Sigmoid colon (tissue), 7 donors: ENCODE results near the gene SRM. TPM values are rescaled to one million over a fixed set of nuclear protein-coding genes. Genes with fewer than 3 reads are reported as not detected.
"Not testable (repeated sequence)": the region's sequence is repeated elsewhere in the genome, so short reads cannot be mapped to it uniquely, and the experiment has no call there.

Experiments
- DNase-seq: peaks from one replicate; pipeline ENCODE4 v3.0.0-alpha.2; 2019
- H3K27ac ChIP-seq, 4 donors: fragments of 200-600 bp; sonication (generic); one replicate each; pipeline ENCODE4 v1.5.1; 2016 to 2019; ENCODE audit warnings: mild to moderate bottlenecking in 1 of 4
- H3K27me3 ChIP-seq, 3 donors: fragments of 200-600 bp; sonication (generic); one replicate each; pipeline ENCODE4 v1.5.1; 2019; ENCODE audit warnings: mild to moderate bottlenecking in 1 of 3
- H3K36me3 ChIP-seq, 4 donors: fragments of 200-600 bp; sonication (generic); one replicate each; pipeline ENCODE4 v1.5.1; 2016 to 2019
- H3K4me1 ChIP-seq, 4 donors: fragments of 200-600 bp; sonication (generic); one replicate each; pipeline ENCODE4 v1.5.1; 2017 to 2019
- H3K4me3 ChIP-seq, 4 donors: fragments of 200-600 bp; sonication (generic); one replicate each; pipeline ENCODE4 v1.5.1; 2017 to 2019; ENCODE audit warnings: mild to moderate bottlenecking in 2 of 4, moderate library complexity in 1 of 4
- H3K9me3 ChIP-seq, 4 donors: fragments of 200-600 bp in 3 of 4; sonication (generic) in 3 of 4; one replicate each; pipeline versions ENCODE4 v1.5.1 to v1.6.1; 2013 to 2019
- EP300 ChIP-seq, 4 donors: sonication (generic); formaldehyde crosslinking; IDR thresholded peaks; one replicate each; pipeline ENCODE4 v1.6.1; 2017; ENCODE audit warnings: antibody characterized with exemption in 4 of 4
- POLR2A ChIP-seq, 2 donors: fragments of 450-650 bp; IDR thresholded peaks; one replicate each; pipeline ENCODE4 v1.6.1; 2016; ENCODE audit warnings: antibody characterized with exemption in 2 of 2, mild to moderate bottlenecking in 2 of 2, moderate library complexity in 2 of 2
- POLR2AphosphoS5 ChIP-seq, 4 donors: sonication (generic); formaldehyde crosslinking; IDR thresholded peaks; one replicate each; pipeline ENCODE4 v1.6.1; 2017; ENCODE audit warnings: antibody characterized with exemption in 4 of 4
- WGBS, 2 donors: extraction: QIAGEN DNeasy Blood & Tissue Kit; methylation state at CpG; one replicate each; pipeline ENCODE4 v1.1.7; 2013; 5-methylcytosine and 5-hydroxymethylcytosine counted together
- intact Hi-C: fragments of 100-400 bp; cut with DNase I; formaldehyde crosslinking; loops from one replicate; pipeline ENCODE4 v1.15.1; 2023
- polyA plus RNA-seq, 3 donors: library from polyadenylated mRNA; stranded (reverse); fragments of 200-250 nt; gene quantifications; one replicate each; pipeline ENCODE4 v1.2.3, GENCODE V29; 2013
- total RNA-seq, 4 donors: library from RNA; depleted of rRNA; stranded (reverse); fragments of >200 nt; gene quantifications; one replicate each; pipeline ENCODE4 v1.1.0, GENCODE V29; 2016
- TF ChIP-seq, protein P1 (sequence below), 4 experiments: fragments of 450-650 bp in 3 of 4; fragments of 200-600 bp in 1 of 4; IDR thresholded peaks; one replicate each; pipeline ENCODE4 v1.5.1; 2016 to 2019; ENCODE audit warnings: antibody characterized with exemption in 4 of 4, mild to moderate bottlenecking in 3 of 4, moderate library complexity in 2 of 4
- donor health status: healthy with polysubstance abuse.
- donor health status: Bipolar disorder and iron deficiency.
- donor health status: healthy.

Gene SRM
- total and polyA plus RNA-seq, 7 donors = 17.8 to 77.1 (median 28.5) TPM

DNA sequence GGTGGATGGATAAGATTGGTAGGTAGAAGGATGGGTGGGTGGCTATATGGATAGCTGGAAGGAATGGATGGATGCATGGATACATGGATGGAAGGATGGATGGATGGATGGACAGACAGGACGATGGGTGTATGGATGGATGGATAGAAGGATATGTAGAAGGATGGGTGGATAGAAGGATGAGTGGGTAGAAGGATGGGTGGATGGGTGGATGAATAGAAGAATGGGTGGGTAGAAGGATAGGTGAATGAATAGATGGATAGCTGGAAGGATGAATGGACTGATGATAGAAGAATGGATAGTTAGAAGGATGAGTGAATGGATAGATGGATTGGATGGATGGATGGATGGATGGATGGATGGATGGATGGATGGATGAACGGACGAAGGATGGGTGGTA, 17.8 kb downstream of the SRM start:
- WGBS, 2 donors = 86% methylated on average over 3 of the region's 3 CpGs
- no peak overlapping the region for H3K4me3 ChIP-seq
- no peak overlapping the region for H3K27ac ChIP-seq
- H3K4me1 ChIP-seq = peaks cover 0 to 10% (median 7%) of the 10 kb centered on the region in 4 donors
- H3K36me3 ChIP-seq = no peaks in the 10 kb centered on the region
- no peaks in the 10 kb centered on the region for H3K9me3 ChIP-seq
- no peaks in the 10 kb centered on the region for H3K27me3 ChIP-seq
- no peak for DNase-seq
- intact Hi-C loops = no loop called here
- TF ChIP-seq POLR2A (IDR thresholded peaks at IDR 0.05) (no peak), POLR2AphosphoS5 (IDR thresholded peaks at IDR 0.05) (no peak), EP300 (IDR thresholded peaks at IDR 0.05) (no peak)
- TF ChIP-seq, protein P1, sequence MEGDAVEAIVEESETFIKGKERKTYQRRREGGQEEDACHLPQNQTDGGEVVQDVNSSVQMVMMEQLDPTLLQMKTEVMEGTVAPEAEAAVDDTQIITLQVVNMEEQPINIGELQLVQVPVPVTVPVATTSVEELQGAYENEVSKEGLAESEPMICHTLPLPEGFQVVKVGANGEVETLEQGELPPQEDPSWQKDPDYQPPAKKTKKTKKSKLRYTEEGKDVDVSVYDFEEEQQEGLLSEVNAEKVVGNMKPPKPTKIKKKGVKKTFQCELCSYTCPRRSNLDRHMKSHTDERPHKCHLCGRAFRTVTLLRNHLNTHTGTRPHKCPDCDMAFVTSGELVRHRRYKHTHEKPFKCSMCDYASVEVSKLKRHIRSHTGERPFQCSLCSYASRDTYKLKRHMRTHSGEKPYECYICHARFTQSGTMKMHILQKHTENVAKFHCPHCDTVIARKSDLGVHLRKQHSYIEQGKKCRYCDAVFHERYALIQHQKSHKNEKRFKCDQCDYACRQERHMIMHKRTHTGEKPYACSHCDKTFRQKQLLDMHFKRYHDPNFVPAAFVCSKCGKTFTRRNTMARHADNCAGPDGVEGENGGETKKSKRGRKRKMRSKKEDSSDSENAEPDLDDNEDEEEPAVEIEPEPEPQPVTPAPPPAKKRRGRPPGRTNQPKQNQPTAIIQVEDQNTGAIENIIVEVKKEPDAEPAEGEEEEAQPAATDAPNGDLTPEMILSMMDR (IDR thresholded peaks at IDR 0.05) = no peak

DNA sequence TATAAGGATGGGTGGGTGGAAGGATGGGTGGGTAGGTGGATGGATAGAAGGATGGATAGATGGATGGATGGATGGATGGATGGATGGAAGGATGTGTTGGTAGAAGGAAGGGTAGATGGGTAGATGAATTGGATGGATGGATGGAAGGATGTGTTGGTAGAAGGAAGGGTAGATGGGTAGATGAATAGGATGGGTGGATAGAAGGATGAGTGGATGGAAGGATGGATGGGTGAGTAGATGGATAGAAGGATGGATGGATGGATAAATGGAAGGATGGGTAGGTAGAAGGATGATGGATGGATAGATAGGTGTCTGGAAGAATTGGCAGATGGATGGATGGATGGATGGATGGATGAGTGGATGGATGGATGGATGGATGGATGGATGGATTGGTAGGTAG, 18.8 kb downstream of the SRM start:
- no peak for DNase-seq
- intact Hi-C loops = no loop called here
- TF ChIP-seq POLR2A (IDR thresholded peaks at IDR 0.05) = no peak
- no peak for TF ChIP-seq EP300 (IDR thresholded peaks at IDR 0.05)
- TF ChIP-seq, protein P1 (IDR thresholded peaks at IDR 0.05) = no peak
- no peak for TF ChIP-seq POLR2AphosphoS5 (IDR thresholded peaks at IDR 0.05)
- peaks cover 0 to 10% (median 7%) of the 10 kb centered on the region in 4 donors for H3K4me1 ChIP-seq
- no peaks in the 10 kb centered on the region for H3K27me3 ChIP-seq
- H3K4me3 ChIP-seq = no peak overlapping the region
- no peak overlapping the region for H3K27ac ChIP-seq
- no peaks in the 10 kb centered on the region for H3K36me3 ChIP-seq
- H3K9me3 ChIP-seq = no peaks in the 10 kb centered on the region

DNA sequence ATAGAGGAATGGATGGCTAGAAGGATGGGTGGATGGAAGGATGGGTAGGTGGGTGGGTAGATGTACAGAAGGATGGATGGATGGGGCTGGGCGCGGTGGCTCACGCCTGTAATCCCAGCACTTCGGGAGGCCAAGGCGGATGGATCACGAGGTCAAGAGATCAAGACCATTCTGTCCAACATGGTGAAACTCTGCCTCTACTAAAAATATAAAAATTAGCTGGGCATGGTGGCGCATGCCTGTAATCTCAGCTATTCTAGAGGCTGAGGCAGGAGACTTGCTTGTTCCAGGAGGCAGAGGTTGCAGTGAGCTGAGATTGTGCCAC, 19.8 kb downstream of the SRM start:
- DNase-seq, H3K4me1 ChIP-seq, H3K27ac ChIP-seq, H3K27me3 ChIP-seq, H3K36me3 ChIP-seq, H3K4me3 ChIP-seq, H3K9me3 ChIP-seq, intact Hi-C loops: not testable (repeated sequence)
- whole genome bisulfite sequencing, 2 donors = 90% methylated on average over 7 of the region's 7 CpGs

DNA sequence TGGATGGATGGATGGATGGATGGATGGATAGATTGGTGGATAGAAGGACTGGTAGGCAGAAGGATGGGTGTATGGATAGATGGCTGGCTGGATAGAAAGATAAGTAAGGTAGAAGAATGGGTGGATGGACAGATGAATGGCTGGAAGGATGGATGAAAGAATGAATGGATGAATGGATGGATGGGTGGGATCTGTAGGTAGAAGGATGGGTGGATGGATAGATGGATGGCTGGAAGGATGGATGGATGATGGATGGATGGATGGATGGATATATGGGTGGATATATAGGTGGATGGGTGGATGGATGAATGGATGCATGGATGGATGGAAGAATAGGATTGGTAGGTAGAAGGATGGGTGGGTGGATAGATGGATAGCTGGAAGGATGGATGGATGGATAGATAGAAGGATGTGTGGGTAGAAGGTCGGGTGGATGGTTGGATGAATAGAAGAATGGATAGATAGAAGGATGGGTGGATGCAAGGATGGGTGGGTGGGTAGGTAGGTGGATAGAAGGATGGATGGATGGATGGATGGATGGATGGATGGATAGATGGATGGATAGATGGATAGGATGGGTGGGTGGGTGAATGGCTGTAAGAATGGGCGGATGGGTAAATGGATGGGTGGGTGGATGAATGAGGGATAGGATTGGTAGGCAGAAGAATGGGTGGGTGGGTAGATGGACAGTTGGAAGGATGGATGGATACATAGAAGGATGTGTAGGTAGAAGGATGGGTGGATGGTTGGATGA, 20.3 kb downstream of the SRM start:
- 74 to 78% methylated on average over 2 of the region's 2 CpGs for WGBS, 2 donors
- Histone ChIP-seq H3K36me3 (no peaks in the 10 kb centered on the region), H3K4me3 (no peak overlapping the region), H3K9me3 (no peaks in the 10 kb centered on the region), H3K27me3 (no peaks in the 10 kb centered on the region), H3K4me1 (peaks cover 0 to 10% (median 7%) of the 10 kb centered on the region in 4 donors), H3K27ac (no peak overlapping the region)
- intact Hi-C loops = loop anchor here (2.0 kb wide), 1 partner anchor 603 kb away; no protein-coding TSS in a partner anchor
- DNase-seq = no peak
- TF ChIP-seq EP300 (IDR thresholded peaks at IDR 0.05) = no peak
- TF ChIP-seq POLR2A (IDR thresholded peaks at IDR 0.05) = no peak
- no peak for TF ChIP-seq POLR2AphosphoS5 (IDR thresholded peaks at IDR 0.05)
- TF ChIP-seq, protein P1 (IDR thresholded peaks at IDR 0.05) = no peak

DNA sequence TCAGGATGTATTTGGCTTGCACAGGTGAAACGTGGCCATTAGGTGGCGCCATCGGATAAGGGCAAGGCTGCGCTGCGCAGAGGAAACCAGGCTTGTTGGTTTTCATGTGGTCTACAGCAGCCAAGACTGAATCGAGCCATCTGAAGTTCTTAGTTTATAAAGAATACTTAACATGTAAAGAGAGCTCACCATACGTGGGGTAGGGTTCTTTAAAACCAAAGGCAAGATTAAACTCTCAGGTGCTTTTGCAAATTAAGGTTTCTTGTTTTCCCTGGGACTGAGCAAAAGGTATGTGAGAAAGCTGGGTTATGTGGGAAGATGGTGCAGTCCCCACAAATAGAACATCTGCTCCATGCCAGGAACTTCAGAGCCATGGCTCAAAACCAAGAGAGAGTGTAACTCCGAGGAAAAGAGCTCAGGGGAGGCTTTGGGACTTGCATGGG, 22.1 kb downstream of the SRM start:
- Histone ChIP-seq H3K9me3 (no peaks in the 10 kb centered on the region), H3K4me1 (peaks cover 0 to 10% (median 7%) of the 10 kb centered on the region in 4 donors), H3K4me3 (no peak overlapping the region), H3K27me3 (no peaks in the 10 kb centered on the region), H3K36me3 (no peaks in the 10 kb centered on the region), H3K27ac (no peak overlapping the region)
- 1 to 2% methylated on average over 8 of the region's 8 CpGs for WGBS, 2 donors
- TF ChIP-seq POLR2A (IDR thresholded peaks at IDR 0.05) (no peak), POLR2AphosphoS5 (IDR thresholded peaks at IDR 0.05) (peak in 1 of 4 donors; percentile 20), EP300 (IDR thresholded peaks at IDR 0.05) (no peak)
- TF ChIP-seq, protein P1 (IDR thresholded peaks at IDR 0.05) = peak; percentile 92 to 97 (median 94)
- DNase-seq = peak; percentile 94
- intact Hi-C loops = loop anchor here (2.0 kb wide), 1 partner anchor 605 kb away; no protein-coding TSS in a partner anchor

DNA sequence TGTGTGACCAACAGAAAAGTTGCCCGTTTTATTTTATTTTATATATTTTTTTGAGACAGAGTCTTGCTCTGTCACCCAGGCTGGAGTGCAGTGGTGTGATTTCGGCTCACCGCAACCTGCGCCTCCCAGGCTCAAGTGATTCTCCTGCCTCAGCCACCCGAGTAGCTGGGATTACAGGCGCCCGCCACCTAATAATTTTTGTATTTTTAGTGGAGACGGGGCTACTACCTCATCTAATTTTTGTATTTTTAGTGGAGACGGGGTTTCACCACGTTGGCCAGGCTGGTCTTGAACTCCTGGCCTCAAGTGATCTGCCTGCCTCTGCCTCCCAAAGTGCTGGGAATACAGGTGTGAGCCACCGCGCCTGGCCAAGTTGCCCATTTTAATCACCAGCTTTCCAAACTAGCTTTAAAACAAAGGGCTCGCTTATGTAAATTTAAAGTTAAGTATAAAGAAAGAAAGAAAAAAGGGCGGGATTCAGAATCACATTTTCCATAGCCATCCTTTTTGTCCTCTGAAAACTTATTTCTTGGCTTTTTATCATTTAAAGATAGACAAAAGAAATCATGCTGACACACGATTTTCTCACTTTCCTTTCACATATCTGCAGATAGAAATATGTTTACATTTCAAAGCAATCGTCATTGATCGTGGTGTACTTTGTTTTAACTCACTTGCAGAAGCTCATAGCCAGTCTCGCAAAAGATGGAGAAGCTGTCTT, 22.6 kb downstream of the SRM start:
- DNase-seq, H3K36me3 ChIP-seq, H3K27ac ChIP-seq, H3K27me3 ChIP-seq, H3K4me3 ChIP-seq, H3K9me3 ChIP-seq, H3K4me1 ChIP-seq, intact Hi-C loops: not testable (repeated sequence)
- 57 to 58% methylated on average over 18 of the region's 18 CpGs for WGBS, 2 donors
